ENCODE data around the gene LBHD2. TPM values are rescaled to one million over a fixed set of nuclear protein-coding genes. Genes with fewer than 3 reads are reported as not detected.
A peak's percentile ranks its signal among the peaks of the same experiment; 100 is the strongest.

LBHD2 gene
- total and polyA plus RNA-seq, 8 donors: not detected

- no peak for TF ChIP-seq EP300 (IDR thresholded peaks at IDR 0.05)
- TF ChIP-seq, protein P1, sequence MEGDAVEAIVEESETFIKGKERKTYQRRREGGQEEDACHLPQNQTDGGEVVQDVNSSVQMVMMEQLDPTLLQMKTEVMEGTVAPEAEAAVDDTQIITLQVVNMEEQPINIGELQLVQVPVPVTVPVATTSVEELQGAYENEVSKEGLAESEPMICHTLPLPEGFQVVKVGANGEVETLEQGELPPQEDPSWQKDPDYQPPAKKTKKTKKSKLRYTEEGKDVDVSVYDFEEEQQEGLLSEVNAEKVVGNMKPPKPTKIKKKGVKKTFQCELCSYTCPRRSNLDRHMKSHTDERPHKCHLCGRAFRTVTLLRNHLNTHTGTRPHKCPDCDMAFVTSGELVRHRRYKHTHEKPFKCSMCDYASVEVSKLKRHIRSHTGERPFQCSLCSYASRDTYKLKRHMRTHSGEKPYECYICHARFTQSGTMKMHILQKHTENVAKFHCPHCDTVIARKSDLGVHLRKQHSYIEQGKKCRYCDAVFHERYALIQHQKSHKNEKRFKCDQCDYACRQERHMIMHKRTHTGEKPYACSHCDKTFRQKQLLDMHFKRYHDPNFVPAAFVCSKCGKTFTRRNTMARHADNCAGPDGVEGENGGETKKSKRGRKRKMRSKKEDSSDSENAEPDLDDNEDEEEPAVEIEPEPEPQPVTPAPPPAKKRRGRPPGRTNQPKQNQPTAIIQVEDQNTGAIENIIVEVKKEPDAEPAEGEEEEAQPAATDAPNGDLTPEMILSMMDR (IDR thresholded peaks at IDR 0.05): peak in 3 of 7 experiments; percentile 6 to 36 (median 16)
- TF ChIP-seq POLR2AphosphoS5 (IDR thresholded peaks at IDR 0.05): no peak
- H3K36me3 ChIP-seq: peaks cover 0 to 15% (median 3%) of the 10 kb centered on the region in 4 donors
- peak overlapping the region; percentile 51 to 66 (median 56) for H3K4me3 ChIP-seq
- no peaks in the 10 kb centered on the region for H3K9me3 ChIP-seq
- H3K4me1 ChIP-seq: peaks cover 63 to 94% (median 87%) of the 10 kb centered on the region in 4 donors
- intact Hi-C loops (cut with DNase I; ENCODE audit: low total_unique reads): no loop called here
- peak overlapping the region; percentile 74 to 96 (median 87) for H3K27ac ChIP-seq
- H3K27me3 ChIP-seq: peaks cover 0 to 34% (median 13%) of the 10 kb centered on the region in 3 donors
- DNase-seq: peak; percentile 56 to 69
- 17 to 24% (median 20%) methylated on average over 34 to 48 of the region's 48 CpGs for WGBS, 5 donors
Measured at GRCh38 chr14:103123634-103124500, 39.9 kb downstream of the LBHD2 start.

GRCh38 chr14:103124501-103125001 is 40.5 kb downstream of the LBHD2 start:
- H3K27ac ChIP-seq: peak overlapping the region in 4 of 5 donors; percentile 86 to 96 (median 87)
- H3K9me3 ChIP-seq: no peaks in the 10 kb centered on the region
- H3K4me3 ChIP-seq: peak overlapping the region; percentile 51 to 66 (median 56)
- H3K27me3 ChIP-seq: peaks cover 0 to 34% (median 13%) of the 10 kb centered on the region in 3 donors
- no peak for DNase-seq
- H3K36me3 ChIP-seq: peaks cover 0 to 16% (median 6%) of the 10 kb centered on the region in 4 donors
- H3K4me1 ChIP-seq: peaks cover 65 to 97% (median 89%) of the 10 kb centered on the region in 4 donors
- intact Hi-C loops (cut with DNase I; ENCODE audit: low total_unique reads): no loop called here
- no peak for TF ChIP-seq POLR2AphosphoS5 (IDR thresholded peaks at IDR 0.05)
- TF ChIP-seq POLR2A (IDR thresholded peaks at IDR 0.05): no peak
- TF ChIP-seq, protein P1 (IDR thresholded peaks at IDR 0.05): no peak
- no peak for TF ChIP-seq EP300 (IDR thresholded peaks at IDR 0.05)
- 60 to 90% (median 67%) methylated on average over 2 to 5 of the region's 5 CpGs for WGBS, 5 donors

DNA sequence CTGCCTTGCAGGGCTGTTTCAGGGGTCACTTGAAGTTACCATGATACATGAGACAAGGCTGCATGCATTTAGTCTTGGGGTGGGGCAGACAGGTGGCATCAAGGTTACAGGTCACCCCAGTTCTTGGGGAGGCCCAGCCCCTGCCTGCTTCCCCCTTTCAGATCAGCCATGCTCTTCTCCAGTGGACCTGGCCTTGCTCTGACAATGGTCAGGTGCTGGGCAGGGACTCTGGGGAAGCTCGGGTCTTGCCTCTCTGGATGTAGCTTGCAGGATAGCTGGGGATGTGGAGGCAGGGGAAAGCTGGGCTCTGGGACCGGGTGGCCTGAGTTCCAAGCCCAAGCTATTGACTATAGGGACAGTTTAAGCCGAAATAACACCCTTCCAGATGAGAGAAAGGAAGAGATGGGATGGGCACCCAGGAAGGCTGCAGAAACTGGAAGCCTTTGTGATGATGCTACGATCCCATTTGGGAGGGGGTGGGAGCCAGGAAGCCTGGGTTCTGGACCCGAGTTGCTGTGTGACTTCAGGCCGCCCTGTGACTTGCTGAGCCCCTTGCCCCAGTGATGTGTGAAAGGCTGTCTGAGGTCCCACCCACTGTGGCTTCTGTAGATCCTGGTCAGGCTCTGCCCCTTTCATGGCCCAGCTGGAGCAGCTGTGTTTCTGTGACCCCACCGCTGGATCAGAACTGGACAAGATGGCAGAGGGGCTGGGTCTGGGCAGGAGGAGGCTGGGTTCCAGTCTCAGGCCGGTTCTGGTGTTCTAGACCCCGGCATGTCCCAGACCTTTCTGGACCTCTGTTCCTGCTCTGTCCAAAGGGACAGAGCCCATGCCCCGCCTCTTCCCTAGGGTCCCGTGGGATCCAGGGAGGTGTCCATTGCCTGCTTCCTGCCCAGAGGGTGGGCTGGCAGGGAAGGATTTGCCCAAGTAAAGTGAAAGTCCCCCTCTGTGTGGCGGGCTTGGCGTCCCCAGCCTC is 41.4 kb downstream of the LBHD2 start:
- no peak for DNase-seq
- Histone ChIP-seq H3K9me3 (no peaks in the 10 kb centered on the region), H3K36me3 (peaks cover 0 to 25% (median 14%) of the 10 kb centered on the region in 4 donors), H3K27ac (peak overlapping the region in 2 of 5 donors; percentile 26 to 87), H3K4me3 (peak overlapping the region in 3 of 4 donors; percentile 51 to 66 (median 55)), H3K27me3 (peaks cover 0 to 34% (median 13%) of the 10 kb centered on the region in 3 donors), H3K4me1 (peaks cover 65 to 97% (median 91%) of the 10 kb centered on the region in 4 donors)
- TF ChIP-seq EP300 (IDR thresholded peaks at IDR 0.05): no peak
- no peak for TF ChIP-seq POLR2AphosphoS5 (IDR thresholded peaks at IDR 0.05)
- TF ChIP-seq, protein P1 (IDR thresholded peaks at IDR 0.05): no peak
- no peak for TF ChIP-seq POLR2A (IDR thresholded peaks at IDR 0.05)
- WGBS, 5 donors: 88 to 89% (median 89%) methylated on average over 12 to 13 of the region's 13 CpGs
- intact Hi-C loops (cut with DNase I; ENCODE audit: low total_unique reads): no loop called here
